ENCODE data around the gene GSTCD.

DNA sequence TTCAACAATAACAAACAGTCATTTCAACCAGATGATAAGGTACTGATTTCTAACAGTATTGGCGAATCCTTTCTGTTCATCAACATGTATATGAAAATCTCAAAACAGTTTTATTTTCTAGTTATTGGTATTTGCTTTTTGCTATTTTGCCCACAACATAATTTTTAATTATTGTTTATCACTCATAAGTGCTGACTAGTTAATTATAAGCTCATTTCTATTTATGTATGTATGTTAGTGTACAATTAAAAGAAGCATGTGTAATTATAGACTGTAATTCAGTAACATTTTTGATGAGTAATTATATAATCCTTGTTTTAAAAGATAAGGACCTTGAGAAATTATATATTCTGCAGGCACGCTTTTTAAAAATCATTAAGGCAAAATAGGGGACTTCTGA, 119.5 kb downstream of the GSTCD start:
- TF ChIP-seq EZH2phosphoT487 (IDR thresholded peaks at IDR 0.05; ENCODE audit: insufficient read depth, low read depth) (no peak), EZH2 (IDR thresholded peaks at IDR 0.05; ENCODE audit: insufficient read depth, poor library complexity, severe bottlenecking) (no peak)
